BJ (cell line): ENCODE measurements around the gene MDM2. TPM values are rescaled to one million over a fixed set of nuclear protein-coding genes. Genes with fewer than 3 reads are reported as not detected.

Experiments
- CTCF ChIA-PET: fragments of 350-600 bp; formaldehyde crosslinking; extraction: SDS; loops from one replicate; lab custom pipeline; 2021; ENCODE audit warnings: antibody characterized with exemption, inconsistent platforms; lab: Yijun Ruan, JAX
- POLR2A ChIA-PET: fragments of 300-600 bp; sonication (Branson Sonifier 250); formaldehyde crosslinking; extraction: SDS; loops from one replicate; lab custom pipeline; 2021; ENCODE audit warnings: antibody characterized with exemption; lab: Charles Lee
- DNase-seq: peaks from one replicate; pipeline ENCODE4 v3.0.0-alpha.2; 2011; ENCODE audit warnings: low read depth
- H3K27me3 ChIP-seq: 2 replicates; pipeline ENCODE4 v1.6.0; 2011; ENCODE audit warnings: low read length; ENCODE audit not compliant: control insufficient read depth, insufficient read depth
- H3K36me3 ChIP-seq: 2 replicates; pipeline ENCODE4 v1.5.1; 2011; ENCODE audit warnings: low read length; ENCODE audit not compliant: control insufficient read depth, insufficient read depth
- H3K4me3 ChIP-seq: 2 replicates; pipeline ENCODE4 v1.5.1; 2011; ENCODE audit warnings: low read depth, mild to moderate bottlenecking, control low read depth, low read length
- polyA plus RNA-seq: library from polyadenylated mRNA; depleted of rRNA; stranded (reverse); fragments of >200 nt; gene quantifications from 2 replicates; pipeline ENCODE4 v1.2.3, GENCODE V29; 2011
- TF ChIP-seq, protein P1 (sequence below): IDR thresholded peaks from 2 replicates; pipeline ENCODE4 v1.5.1; 2011; ENCODE audit warnings: low read depth, mild to moderate bottlenecking, control low read depth, inconsistent platforms, low read length, moderate library complexity; ENCODE audit not compliant: insufficient read depth

The MDM2 gene
- polyA plus RNA-seq, 1 experiment = 15.1 TPM

DNA sequence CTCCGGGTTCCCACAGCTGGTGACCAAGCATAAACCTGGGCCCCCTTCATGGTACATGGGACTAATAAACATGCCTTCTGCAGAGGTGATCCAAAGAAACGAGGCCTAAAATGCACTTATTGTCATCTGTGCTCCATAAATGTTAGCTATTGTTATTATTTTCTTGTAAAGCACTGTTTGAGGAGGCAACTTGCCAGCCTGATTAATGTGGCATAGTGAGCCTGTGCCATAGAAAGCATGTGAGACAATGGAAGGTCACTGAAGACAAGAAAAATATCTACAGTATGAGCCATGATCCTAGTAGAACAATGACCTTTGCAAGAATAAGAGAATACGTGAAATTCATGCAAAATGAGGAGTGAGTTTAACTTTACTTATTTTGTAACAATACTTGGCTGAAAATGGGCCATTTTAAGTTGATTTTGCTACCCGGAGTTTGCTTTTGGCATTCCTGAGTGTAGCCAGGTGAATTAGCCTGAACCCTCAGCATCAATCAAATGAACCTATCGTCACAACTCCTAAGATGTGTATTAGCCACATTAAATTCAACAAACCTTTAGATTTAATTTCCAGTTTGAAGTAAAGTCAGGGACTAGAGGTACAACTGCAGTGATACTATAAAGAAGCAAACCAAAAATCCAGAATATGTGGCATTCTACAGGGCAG is 72.8 kb downstream of the MDM2 start:
- ChIA-PET POLR2A (no interaction called here), CTCF (interaction anchor here (0.9 to 1.5 kb wide), 3 partner anchors 19 to 191 kb away, joined by 3 to 4 read pairs (median 4); no protein-coding TSS in a partner anchor)
- H3K27me3 ChIP-seq = peaks cover 1% of the 10 kb centered on the region; the same call in 1 of the 2 replicates
- H3K36me3 ChIP-seq = no peaks in the 10 kb centered on the region
- DNase-seq = no peak
- H3K4me3 ChIP-seq = no peak overlapping the region
- TF ChIP-seq, protein P1, sequence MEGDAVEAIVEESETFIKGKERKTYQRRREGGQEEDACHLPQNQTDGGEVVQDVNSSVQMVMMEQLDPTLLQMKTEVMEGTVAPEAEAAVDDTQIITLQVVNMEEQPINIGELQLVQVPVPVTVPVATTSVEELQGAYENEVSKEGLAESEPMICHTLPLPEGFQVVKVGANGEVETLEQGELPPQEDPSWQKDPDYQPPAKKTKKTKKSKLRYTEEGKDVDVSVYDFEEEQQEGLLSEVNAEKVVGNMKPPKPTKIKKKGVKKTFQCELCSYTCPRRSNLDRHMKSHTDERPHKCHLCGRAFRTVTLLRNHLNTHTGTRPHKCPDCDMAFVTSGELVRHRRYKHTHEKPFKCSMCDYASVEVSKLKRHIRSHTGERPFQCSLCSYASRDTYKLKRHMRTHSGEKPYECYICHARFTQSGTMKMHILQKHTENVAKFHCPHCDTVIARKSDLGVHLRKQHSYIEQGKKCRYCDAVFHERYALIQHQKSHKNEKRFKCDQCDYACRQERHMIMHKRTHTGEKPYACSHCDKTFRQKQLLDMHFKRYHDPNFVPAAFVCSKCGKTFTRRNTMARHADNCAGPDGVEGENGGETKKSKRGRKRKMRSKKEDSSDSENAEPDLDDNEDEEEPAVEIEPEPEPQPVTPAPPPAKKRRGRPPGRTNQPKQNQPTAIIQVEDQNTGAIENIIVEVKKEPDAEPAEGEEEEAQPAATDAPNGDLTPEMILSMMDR = no peak

DNA sequence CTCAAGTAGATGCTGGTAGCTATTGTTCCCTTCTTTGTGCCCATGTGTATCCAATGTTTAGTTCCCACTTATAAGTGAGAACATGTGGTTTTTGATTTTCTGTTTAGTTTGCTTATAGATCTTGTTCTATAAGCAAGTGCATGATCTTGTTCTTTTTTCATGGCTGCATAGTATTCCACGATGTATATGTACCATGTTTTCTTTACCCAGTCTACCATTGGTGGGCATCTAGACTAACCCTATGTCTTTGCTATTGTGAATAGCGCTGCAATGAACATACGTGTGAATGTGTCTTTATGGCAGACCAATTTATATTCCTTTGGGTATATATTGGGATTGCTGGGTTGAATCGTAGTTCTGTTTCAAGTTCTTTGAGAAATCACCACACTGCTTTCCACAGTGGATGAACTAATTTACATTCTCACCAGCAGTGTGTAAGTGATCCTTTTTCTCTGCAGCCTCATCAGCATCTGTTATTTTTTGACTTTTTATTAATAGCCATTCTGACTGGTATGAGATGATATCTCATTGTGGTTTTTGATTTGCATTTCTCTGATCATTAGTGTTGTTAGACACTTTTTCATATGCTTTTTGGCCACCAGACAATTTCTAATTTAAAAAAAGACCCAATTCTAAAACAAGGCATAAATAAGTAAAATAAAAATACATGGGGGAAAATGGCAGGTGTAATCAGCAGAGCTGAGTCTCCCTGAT is 74.4 kb downstream of the MDM2 start:
- DNase-seq = no peak
- ChIA-PET POLR2A (no interaction called here), CTCF (no interaction called here)
- Histone ChIP-seq H3K27me3 (peaks cover 1% of the 10 kb centered on the region; the same call in 1 of the 2 replicates), H3K4me3 (no peak overlapping the region), H3K36me3 (no peaks in the 10 kb centered on the region)
- TF ChIP-seq, protein P1 = no peak

DNA sequence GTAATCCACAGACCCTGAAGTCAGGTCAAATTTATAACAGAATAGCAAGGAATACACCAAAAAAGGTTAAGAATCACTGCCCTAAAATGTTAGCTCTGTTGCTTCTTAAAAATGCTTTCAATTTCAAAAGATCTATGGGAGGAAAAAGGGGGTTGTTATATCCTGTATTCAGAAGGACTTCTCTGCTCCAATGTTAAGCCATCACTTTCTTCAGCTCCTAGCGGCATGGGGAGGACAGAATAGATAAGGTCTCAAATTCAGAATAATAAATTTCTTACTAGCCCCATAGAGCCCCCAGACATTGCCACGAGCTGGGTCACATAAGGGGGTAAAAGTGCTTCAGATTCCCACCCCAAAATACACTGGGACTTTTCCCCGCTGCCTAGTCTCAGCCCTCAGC is 75.2 kb downstream of the MDM2 start:
- TF ChIP-seq, protein P1 = no peak
- no peak overlapping the region for H3K4me3 ChIP-seq
- ChIA-PET CTCF (no interaction called here), POLR2A (no interaction called here)
- peaks cover 1% of the 10 kb centered on the region; the same call in 1 of the 2 replicates for H3K27me3 ChIP-seq
- no peak for DNase-seq
- H3K36me3 ChIP-seq = no peaks in the 10 kb centered on the region

DNA sequence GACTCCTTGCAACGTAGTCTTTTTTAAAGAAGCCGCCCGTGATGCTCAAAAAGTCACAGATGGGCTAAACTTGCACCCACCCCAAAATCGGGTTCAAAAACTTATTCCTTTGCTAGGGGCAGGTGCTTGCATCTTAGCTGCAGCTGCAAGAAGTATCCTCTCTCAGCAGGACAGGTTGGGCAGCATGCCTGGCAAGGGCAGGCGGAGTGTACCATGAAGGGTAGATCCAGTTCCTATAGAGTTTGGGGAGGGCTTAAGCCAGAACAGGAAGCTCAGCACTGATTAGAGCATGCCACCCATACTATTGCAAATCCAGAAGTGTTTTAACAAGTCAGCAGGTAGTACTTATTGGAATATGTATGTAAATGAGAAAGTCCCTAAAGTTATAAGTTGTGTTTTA is 76.3 kb downstream of the MDM2 start:
- TF ChIP-seq, protein P1 = no peak
- Histone ChIP-seq H3K36me3 (no peaks in the 10 kb centered on the region), H3K4me3 (no peak overlapping the region), H3K27me3 (peaks cover 1% of the 10 kb centered on the region; the same call in 1 of the 2 replicates)
- CTCF ChIA-PET = interaction anchor here (0.6 kb wide), 1 partner anchor 271 kb away, joined by 3 read pairs; no protein-coding TSS in a partner anchor
- POLR2A ChIA-PET = no interaction called here
- no peak for DNase-seq

DNA sequence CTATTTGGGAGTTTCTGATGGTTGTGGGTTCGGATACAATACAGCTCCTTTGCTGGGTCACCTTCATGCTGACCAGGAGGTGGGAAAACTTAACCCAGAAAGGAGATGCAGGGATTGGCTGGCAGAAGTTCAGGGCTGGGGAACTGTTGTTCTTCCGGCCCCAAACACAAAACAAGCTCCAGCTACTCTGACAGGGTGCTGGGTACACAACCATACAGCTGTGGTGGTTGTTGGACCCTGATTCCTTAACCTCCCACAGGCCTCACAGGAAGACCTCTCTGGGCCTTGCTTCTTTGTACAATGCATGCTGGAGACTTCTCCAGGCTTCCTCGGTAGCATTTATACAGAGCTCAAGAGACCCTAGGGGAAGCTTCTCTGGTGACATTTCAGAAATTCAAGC is 77.4 kb downstream of the MDM2 start:
- CTCF ChIA-PET = interaction anchor here (0.6 to 1.1 kb wide), 3 partner anchors 13 to 57 kb away, joined by 3 to 4 read pairs (median 3); no protein-coding TSS in a partner anchor
- TF ChIP-seq, protein P1 = no peak

More for the DNA sequence above, 77.4 kb downstream of the MDM2 start:
- no peak for DNase-seq
- POLR2A ChIA-PET = no interaction called here
- no peak overlapping the region for H3K4me3 ChIP-seq
- no peaks in the 10 kb centered on the region for H3K36me3 ChIP-seq
- peaks cover 1% of the 10 kb centered on the region; the same call in 1 of the 2 replicates for H3K27me3 ChIP-seq
